Pancreas (tissue), 10 donors: ENCODE measurements around the gene CHADL. TPM values are rescaled to one million over a fixed set of nuclear protein-coding genes. Genes with fewer than 3 reads are reported as not detected.

Experiments used
- ATAC-seq, 4 donors: fragments of 200-7000 bp; cut with Tn5 transposase; one replicate each; pipeline versions ENCODE4 v1.8.0 to v1.9.1; 2020; ENCODE audit warnings: mild to moderate bottlenecking in 4 of 4, moderate library complexity in 4 of 4
- DNase-seq, 6 donors: peaks; one replicate each; pipeline ENCODE4 v3.0.0-alpha.2; 2020
- FAIRE-seq: peaks from 2 replicates; lab custom pipeline; 2012; peaks lifted over from hg19 to GRCh38; lab: Jason Lieb, UNC
- H3K27ac ChIP-seq, 4 donors: fragments of 200-600 bp; sonication (generic); 1 replicate in 3 of 4; 2 replicates in 1 of 4; pipeline versions ENCODE4 v1.5.0 to v1.8.0; 2020
- H3K27me3 ChIP-seq, 4 donors: fragments of 200-600 bp; one replicate each; pipeline ENCODE4 v1.8.0; 2021
- H3K36me3 ChIP-seq, 3 donors: fragments of 200-600 bp; sonication (generic) in 1 of 3; one replicate each; pipeline versions ENCODE4 v1.5.0 to v1.8.0; 2020 to 2021
- H3K4me1 ChIP-seq, 3 donors: fragments of 200-600 bp; one replicate each; pipeline ENCODE4 v1.8.0; 2021
- H3K4me3 ChIP-seq, 4 donors: fragments of 200-600 bp; sonication (generic) in 2 of 4; one replicate each; pipeline versions ENCODE4 v1.5.0 to v1.8.0; 2020 to 2021
- H3K9me3 ChIP-seq, 4 donors: fragments of 200-600 bp; one replicate each; pipeline ENCODE4 v1.8.0; 2021
- WGBS, 2 donors: extraction: QIAGEN DNeasy Blood & Tissue Kit; methylation state at CpG; one replicate each; pipeline ENCODE4 v1.1.7; 2013; 5-methylcytosine and 5-hydroxymethylcytosine counted together
- intact Hi-C, 3 donors: fragments of 100-400 bp; cut with DNase I; formaldehyde crosslinking; loops; one replicate each; pipeline versions ENCODE4 v1.11.1 to v1.14.2; 2022
- polyA plus RNA-seq, 2 donors: library from polyadenylated mRNA; stranded (reverse); fragments of 200-250 nt; gene quantifications; one replicate each; pipeline ENCODE4 v1.2.3, GENCODE V29; 2013
- total RNA-seq, 6 donors: library from RNA; stranded (reverse); fragmentation: NEBNext Ultra II Directional in 4 of 6; extraction: Animal tissue kit (Norgen Biotek cat#: 25700) in 4 of 6; gene quantifications; one replicate each; pipeline versions ENCODE4 v1.2.1 to v1.2.4, GENCODE V29; 2021 to 2023
- TF ChIP-seq, protein P1 (sequence below), 4 donors: fragments of 200-600 bp; sonication (generic) in 3 of 4; IDR thresholded peaks; one replicate each; pipeline versions ENCODE4 v1.5.0 to v1.8.0; 2021; ENCODE audit warnings: antibody characterized with exemption in 4 of 4
- donor health status: healthy with polysubstance abuse.
- donor health status: DM: no; HTN: no; CAD: no; lungs with moderate emphysema.
- donor health status: DM: no; HTN: no; CAD: no.
- donor health status: control.
- donor health status: control.
- donor health status: Bipolar disorder and iron deficiency.
- donor health status: DM: yes; HTN: yes; CAD: no.
- donor health status: DM: no; HTN: no; CAD: no.
- donor health status: DM: no; HTN: no; CAD: no.
- donor health status: DM: yes; HTN: yes; CAD: no.

CHADL gene, protein sequence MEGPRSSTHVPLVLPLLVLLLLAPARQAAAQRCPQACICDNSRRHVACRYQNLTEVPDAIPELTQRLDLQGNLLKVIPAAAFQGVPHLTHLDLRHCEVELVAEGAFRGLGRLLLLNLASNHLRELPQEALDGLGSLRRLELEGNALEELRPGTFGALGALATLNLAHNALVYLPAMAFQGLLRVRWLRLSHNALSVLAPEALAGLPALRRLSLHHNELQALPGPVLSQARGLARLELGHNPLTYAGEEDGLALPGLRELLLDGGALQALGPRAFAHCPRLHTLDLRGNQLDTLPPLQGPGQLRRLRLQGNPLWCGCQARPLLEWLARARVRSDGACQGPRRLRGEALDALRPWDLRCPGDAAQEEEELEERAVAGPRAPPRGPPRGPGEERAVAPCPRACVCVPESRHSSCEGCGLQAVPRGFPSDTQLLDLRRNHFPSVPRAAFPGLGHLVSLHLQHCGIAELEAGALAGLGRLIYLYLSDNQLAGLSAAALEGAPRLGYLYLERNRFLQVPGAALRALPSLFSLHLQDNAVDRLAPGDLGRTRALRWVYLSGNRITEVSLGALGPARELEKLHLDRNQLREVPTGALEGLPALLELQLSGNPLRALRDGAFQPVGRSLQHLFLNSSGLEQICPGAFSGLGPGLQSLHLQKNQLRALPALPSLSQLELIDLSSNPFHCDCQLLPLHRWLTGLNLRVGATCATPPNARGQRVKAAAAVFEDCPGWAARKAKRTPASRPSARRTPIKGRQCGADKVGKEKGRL
- total RNA-seq (1 to 10 TPM in 5 of 6 donors, under 1 TPM in 1; 0.95 to 3.1 (median 1.6) TPM), polyA plus RNA-seq (1 to 10 TPM; 4.5 to 4.9 TPM)

DNA sequence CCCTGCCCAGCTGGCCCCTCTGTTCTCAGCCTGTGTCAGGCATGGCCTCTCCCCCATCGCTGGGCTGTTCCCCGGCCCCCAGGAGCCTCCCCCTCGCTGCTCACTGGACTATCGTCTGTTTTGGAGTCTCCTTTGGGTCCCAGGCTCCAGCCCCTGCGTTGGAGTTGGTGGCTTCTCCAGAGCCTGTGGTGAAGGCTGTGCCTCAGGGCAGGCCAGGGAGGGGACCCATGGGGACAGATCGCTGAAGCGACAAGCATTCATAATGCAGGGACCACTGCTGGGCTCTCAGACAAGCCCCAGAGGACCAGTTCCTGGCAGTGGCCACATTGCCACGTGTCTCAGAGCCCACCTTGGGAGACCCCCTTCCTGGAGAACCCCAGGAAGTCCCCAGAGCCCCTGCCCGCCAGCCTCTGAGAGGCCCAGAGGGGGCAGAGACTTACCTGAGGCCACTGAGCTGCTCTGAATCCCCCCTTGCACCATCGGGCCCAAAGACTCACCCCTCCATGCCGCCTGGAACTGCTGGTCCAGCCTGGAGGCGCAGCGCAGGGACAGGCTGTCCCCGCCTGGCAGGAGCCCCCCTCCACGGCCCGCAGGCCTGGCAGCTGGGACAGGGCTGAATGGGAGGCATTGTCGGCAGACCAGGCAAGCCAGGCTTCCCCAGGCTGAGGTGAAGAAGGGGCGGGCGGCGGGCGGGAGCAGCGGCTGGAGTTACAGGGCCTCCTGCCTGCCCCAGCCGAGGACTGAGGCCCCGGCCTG is at the start of gene CHADL:
TSS of gene CHADL (minus strand) at position 555 of the 756 bp plus-strand sequence. CDS start at position 505, 50 bp downstream.
- WGBS, 2 donors, result 45 to 59% methylated on average over 24 of the region's 24 CpGs
- no peak within 1 kb of the TSS for H3K27ac ChIP-seq
- FAIRE-seq, result no peak

DNA sequence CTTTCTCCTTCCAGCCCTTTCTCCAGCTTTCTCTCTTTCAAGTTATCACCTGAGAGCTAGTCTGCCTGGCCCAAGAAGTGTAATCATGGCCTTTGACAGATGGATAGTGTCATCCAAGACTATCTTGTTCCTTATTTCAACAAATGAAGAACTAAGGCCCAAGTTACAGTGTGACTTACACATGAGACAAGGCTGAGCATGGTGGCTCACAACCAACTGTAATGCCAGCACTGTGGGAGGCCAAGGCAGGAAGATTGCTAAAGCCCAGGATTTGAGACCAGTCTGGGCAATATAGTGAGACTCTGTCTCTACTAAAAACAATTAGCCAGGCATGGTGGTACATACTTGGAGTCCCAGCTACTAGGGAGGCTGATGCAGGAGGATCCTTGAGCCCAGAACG is 48.9 kb upstream of the CHADL start:
- H3K36me3 ChIP-seq, result no peaks in the 10 kb centered on the region
- no peaks in the 10 kb centered on the region for H3K9me3 ChIP-seq
- no peaks in the 10 kb centered on the region for H3K27me3 ChIP-seq
- TF ChIP-seq, protein P1, sequence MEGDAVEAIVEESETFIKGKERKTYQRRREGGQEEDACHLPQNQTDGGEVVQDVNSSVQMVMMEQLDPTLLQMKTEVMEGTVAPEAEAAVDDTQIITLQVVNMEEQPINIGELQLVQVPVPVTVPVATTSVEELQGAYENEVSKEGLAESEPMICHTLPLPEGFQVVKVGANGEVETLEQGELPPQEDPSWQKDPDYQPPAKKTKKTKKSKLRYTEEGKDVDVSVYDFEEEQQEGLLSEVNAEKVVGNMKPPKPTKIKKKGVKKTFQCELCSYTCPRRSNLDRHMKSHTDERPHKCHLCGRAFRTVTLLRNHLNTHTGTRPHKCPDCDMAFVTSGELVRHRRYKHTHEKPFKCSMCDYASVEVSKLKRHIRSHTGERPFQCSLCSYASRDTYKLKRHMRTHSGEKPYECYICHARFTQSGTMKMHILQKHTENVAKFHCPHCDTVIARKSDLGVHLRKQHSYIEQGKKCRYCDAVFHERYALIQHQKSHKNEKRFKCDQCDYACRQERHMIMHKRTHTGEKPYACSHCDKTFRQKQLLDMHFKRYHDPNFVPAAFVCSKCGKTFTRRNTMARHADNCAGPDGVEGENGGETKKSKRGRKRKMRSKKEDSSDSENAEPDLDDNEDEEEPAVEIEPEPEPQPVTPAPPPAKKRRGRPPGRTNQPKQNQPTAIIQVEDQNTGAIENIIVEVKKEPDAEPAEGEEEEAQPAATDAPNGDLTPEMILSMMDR (IDR thresholded peaks at IDR 0.05), result no peak
- no peak overlapping the region for H3K4me3 ChIP-seq
- peaks cover 13 to 20% (median 19%) of the 10 kb centered on the region in 3 donors for H3K4me1 ChIP-seq
- 84 to 89% methylated on average over 1 of the region's 1 CpG for WGBS, 2 donors
- FAIRE-seq, result no peak
- peak overlapping the region in 3 of 4 donors; percentile 1 to 96 (median 91) for H3K27ac ChIP-seq
- no peak for ATAC-seq
- intact Hi-C loops, result no loop called here
- DNase-seq, result no peak

More for the DNA sequence above, at the start of gene CHADL:
- H3K27me3 ChIP-seq, result no peaks in the 10 kb centered on the region
- TF ChIP-seq, protein P1 (IDR thresholded peaks at IDR 0.05), result no peak
- intact Hi-C loops, result no loop called here
- H3K9me3 ChIP-seq, result no peaks in the 10 kb centered on the region
- DNase-seq (peak in 2 of 6 donors; percentile 26 to 80), ATAC-seq (no peak)
- H3K36me3 ChIP-seq, result no peaks in the 10 kb centered on the region
- H3K4me1 ChIP-seq, result peaks cover 5 to 10% (median 8%) of the 10 kb centered on the region in 3 donors
- no peak within 1 kb of the TSS for H3K4me3 ChIP-seq

DNA sequence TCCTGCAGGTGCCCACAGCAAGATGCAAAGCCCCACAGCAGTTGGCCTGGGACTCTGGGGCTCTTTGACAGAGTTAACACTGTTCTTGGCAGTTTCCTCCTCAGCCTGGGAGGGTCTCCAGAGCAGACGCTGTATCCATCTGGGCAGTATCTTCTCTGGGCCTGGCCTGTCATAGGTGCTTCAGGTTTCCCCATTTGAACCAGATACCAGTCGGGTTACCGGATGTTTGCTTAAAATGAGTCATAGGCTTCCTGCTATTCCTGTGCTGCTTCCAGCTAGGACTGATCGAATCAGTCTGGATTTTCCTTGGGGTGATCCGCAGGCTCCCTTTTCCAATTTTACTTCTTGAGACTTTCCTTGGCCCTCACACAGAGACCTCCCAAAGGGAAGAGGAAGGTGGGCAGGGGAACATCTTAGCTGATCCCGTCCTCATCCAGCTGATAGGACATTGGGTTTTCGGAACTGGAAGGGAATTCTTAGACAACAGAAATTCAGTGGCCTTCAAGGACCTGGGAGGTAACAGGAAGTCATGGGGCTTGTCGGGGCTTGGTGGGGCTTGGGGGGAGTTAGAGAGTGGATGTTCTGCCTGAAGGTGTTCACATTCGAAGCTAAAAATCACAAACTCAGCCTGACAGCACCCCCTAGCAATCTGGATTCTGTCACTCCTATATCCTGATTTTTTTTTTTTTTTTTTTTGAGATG is 47.7 kb upstream of the CHADL start:
- ATAC-seq (peak; percentile 27 to 57 (median 42)), DNase-seq (peak in 4 of 6 donors; percentile 58 to 62 (median 60)), FAIRE-seq (no peak)
- intact Hi-C loops, result no loop called here
- Histone ChIP-seq H3K36me3 (no peaks in the 10 kb centered on the region), H3K9me3 (no peaks in the 10 kb centered on the region), H3K27ac (peak overlapping the region; percentile 71 to 96 (median 86)), H3K4me3 (no peak overlapping the region), H3K27me3 (no peaks in the 10 kb centered on the region), H3K4me1 (peaks cover 13 to 23% (median 19%) of the 10 kb centered on the region in 3 donors)
- TF ChIP-seq, protein P1 (IDR thresholded peaks at IDR 0.05), result no peak
- WGBS, 2 donors, result 30 to 31% methylated on average over 9 of the region's 9 CpGs

DNA sequence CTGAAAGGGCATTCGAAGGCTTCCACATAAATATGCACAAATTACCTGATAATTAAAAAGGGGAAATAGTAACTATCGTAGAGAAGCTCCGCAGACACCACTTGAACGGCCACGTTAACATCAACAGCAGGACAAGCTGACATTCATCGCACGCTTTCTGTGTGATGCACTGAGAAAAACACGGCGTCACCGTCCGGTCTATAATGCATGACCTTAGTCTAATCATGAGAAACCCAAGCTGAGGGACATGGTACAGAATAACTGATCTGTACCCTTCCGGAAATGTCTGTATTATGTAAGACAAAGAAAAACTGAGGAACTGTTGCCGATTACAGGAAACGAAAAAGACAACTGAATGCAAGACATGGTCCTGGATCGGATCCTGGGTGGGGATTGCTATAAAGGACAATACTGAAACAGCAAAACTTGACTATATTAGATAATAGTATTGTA is 45.9 kb upstream of the CHADL start:
- peak overlapping the region; percentile 12 to 43 (median 32) for H3K4me3 ChIP-seq
- peak in 1 of 6 donors; percentile 47 for DNase-seq
- FAIRE-seq, result no peak
- WGBS, 2 donors, result 0 to 1% methylated on average over 15 of the region's 15 CpGs
- peak overlapping the region; percentile 40 to 96 (median 79) for H3K27ac ChIP-seq
- H3K9me3 ChIP-seq, result no peaks in the 10 kb centered on the region
- no peaks in the 10 kb centered on the region for H3K27me3 ChIP-seq
- intact Hi-C loops, result no loop called here
- peaks cover 13 to 23% (median 19%) of the 10 kb centered on the region in 3 donors for H3K4me1 ChIP-seq
- TF ChIP-seq, protein P1 (IDR thresholded peaks at IDR 0.05), result no peak
- peak in 3 of 4 donors; percentile 3 to 17 (median 13) for ATAC-seq
- no peaks in the 10 kb centered on the region for H3K36me3 ChIP-seq
